Measurements from ENCODE around the gene PDPR. TPM values are rescaled to one million over a fixed set of nuclear protein-coding genes. Genes with fewer than 3 reads are reported as not detected.

PDPR gene
- total and polyA plus RNA-seq, 2 experiments from 2014 or later, result 8.3 to 38.2 TPM

GRCh38 chr16:70160821-70161220 lies 46.7 kb downstream of the PDPR start (continued):
- no peak for TF ChIP-seq ZNF462 (CRISPR knock-in tag; IDR thresholded peaks at IDR 0.05)
- TF ChIP-seq ZNF114 (CRISPR knock-in tag; IDR thresholded peaks at IDR 0.05), result no peak
- no peak for TF ChIP-seq EZH2 (IDR thresholded peaks at IDR 0.05; ENCODE audit: low read depth, unreplicated experiment)
- TF ChIP-seq, protein P1, sequence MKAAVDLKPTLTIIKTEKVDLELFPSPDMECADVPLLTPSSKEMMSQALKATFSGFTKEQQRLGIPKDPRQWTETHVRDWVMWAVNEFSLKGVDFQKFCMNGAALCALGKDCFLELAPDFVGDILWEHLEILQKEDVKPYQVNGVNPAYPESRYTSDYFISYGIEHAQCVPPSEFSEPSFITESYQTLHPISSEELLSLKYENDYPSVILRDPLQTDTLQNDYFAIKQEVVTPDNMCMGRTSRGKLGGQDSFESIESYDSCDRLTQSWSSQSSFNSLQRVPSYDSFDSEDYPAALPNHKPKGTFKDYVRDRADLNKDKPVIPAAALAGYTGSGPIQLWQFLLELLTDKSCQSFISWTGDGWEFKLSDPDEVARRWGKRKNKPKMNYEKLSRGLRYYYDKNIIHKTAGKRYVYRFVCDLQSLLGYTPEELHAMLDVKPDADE (IDR thresholded peaks at IDR 0.05), result no peak
- no peak for TF ChIP-seq STAT1 (IDR thresholded peaks at IDR 0.05; ENCODE audit: unreplicated experiment)
- TF ChIP-seq, protein P2, sequence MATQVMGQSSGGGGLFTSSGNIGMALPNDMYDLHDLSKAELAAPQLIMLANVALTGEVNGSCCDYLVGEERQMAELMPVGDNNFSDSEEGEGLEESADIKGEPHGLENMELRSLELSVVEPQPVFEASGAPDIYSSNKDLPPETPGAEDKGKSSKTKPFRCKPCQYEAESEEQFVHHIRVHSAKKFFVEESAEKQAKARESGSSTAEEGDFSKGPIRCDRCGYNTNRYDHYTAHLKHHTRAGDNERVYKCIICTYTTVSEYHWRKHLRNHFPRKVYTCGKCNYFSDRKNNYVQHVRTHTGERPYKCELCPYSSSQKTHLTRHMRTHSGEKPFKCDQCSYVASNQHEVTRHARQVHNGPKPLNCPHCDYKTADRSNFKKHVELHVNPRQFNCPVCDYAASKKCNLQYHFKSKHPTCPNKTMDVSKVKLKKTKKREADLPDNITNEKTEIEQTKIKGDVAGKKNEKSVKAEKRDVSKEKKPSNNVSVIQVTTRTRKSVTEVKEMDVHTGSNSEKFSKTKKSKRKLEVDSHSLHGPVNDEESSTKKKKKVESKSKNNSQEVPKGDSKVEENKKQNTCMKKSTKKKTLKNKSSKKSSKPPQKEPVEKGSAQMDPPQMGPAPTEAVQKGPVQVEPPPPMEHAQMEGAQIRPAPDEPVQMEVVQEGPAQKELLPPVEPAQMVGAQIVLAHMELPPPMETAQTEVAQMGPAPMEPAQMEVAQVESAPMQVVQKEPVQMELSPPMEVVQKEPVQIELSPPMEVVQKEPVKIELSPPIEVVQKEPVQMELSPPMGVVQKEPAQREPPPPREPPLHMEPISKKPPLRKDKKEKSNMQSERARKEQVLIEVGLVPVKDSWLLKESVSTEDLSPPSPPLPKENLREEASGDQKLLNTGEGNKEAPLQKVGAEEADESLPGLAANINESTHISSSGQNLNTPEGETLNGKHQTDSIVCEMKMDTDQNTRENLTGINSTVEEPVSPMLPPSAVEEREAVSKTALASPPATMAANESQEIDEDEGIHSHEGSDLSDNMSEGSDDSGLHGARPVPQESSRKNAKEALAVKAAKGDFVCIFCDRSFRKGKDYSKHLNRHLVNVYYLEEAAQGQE (IDR thresholded peaks at IDR 0.05; ENCODE audit: unreplicated experiment), result no peak
- TF ChIP-seq EZH2phosphoT487 (IDR thresholded peaks at IDR 0.05; ENCODE audit: unreplicated experiment), result no peak
